KOPT-K1 (cell line): ENCODE data around the gene SLCO1C1.
"Not testable (repeated sequence)": the region's sequence is repeated elsewhere in the genome, so short reads cannot be mapped to it uniquely, and the experiment has no call there.

Source experiments
- H3K27ac ChIP-seq: fragments of 200-600 bp; sonication (generic); 2 replicates; pipeline ENCODE4 v1.5.1; 2016; ENCODE audit warnings: antibody characterized with exemption, mild to moderate bottlenecking, low read depth, low read length; ENCODE audit not compliant: poor library complexity, severe bottlenecking
- H3K36me3 ChIP-seq: fragments of 200-600 bp; sonication (generic); 2 replicates; pipeline ENCODE4 v1.5.1; 2017; ENCODE audit warnings: antibody characterized with exemption, mild to moderate bottlenecking, low read length, moderate library complexity; ENCODE audit not compliant: insufficient read depth
- H3K9me3 ChIP-seq: fragments of 200-600 bp; sonication (generic); 2 replicates; pipeline ENCODE4 v1.5.1; 2017; ENCODE audit warnings: antibody characterized with exemption, low read length, mild to moderate bottlenecking; ENCODE audit not compliant: insufficient read depth, poor library complexity, severe bottlenecking

SLCO1C1 gene

GRCh38 chr12:20740972-20741371, 45.8 kb downstream of the SLCO1C1 start:
- Histone ChIP-seq H3K27ac (no peak overlapping the region), H3K9me3 (no peaks in the 10 kb centered on the region), H3K36me3 (no peaks in the 10 kb centered on the region)

- Histone ChIP-seq H3K27ac (no peak overlapping the region), H3K9me3 (no peaks in the 10 kb centered on the region), H3K36me3 (no peaks in the 10 kb centered on the region)
Measured at GRCh38 chr12:20748198-20748597, 53.1 kb downstream of the SLCO1C1 start.

- Histone ChIP-seq H3K9me3 (no peaks in the 10 kb centered on the region), H3K27ac (no peak overlapping the region), H3K36me3 (no peaks in the 10 kb centered on the region)
Measured at GRCh38 chr12:20751046-20751445, 55.9 kb downstream of the SLCO1C1 start.

- no peaks in the 10 kb centered on the region for H3K36me3 ChIP-seq
- H3K9me3 ChIP-seq = no peaks in the 10 kb centered on the region
- H3K27ac ChIP-seq = no peak overlapping the region
Measured at GRCh38 chr12:20777420-20777819, 82.3 kb downstream of the SLCO1C1 start.

GRCh38 chr12:20778969-20779368, 83.8 kb downstream of the SLCO1C1 start:
- H3K36me3 ChIP-seq = no peaks in the 10 kb centered on the region
- no peaks in the 10 kb centered on the region for H3K9me3 ChIP-seq
- H3K27ac ChIP-seq = no peak overlapping the region

GRCh38 chr12:20779971-20780370, 84.8 kb downstream of the SLCO1C1 start:
- H3K27ac ChIP-seq, H3K36me3 ChIP-seq, H3K9me3 ChIP-seq: not testable (repeated sequence)

- H3K9me3 ChIP-seq, H3K27ac ChIP-seq, H3K36me3 ChIP-seq: not testable (repeated sequence)
Measured at GRCh38 chr12:20783796-20784357, 88.7 kb downstream of the SLCO1C1 start.

GRCh38 chr12:20792971-20793370, 97.8 kb downstream of the SLCO1C1 start:
- no peak overlapping the region for H3K27ac ChIP-seq
- H3K9me3 ChIP-seq = no peaks in the 10 kb centered on the region
- no peaks in the 10 kb centered on the region for H3K36me3 ChIP-seq

- Histone ChIP-seq H3K27ac (no peak overlapping the region), H3K36me3 (no peaks in the 10 kb centered on the region), H3K9me3 (no peaks in the 10 kb centered on the region)
Measured at GRCh38 chr12:20798554-20798953, 103.4 kb downstream of the SLCO1C1 start.

GRCh38 chr12:20800160-20800559, 105.0 kb downstream of the SLCO1C1 start:
- Histone ChIP-seq H3K27ac (no peak overlapping the region), H3K9me3 (no peaks in the 10 kb centered on the region), H3K36me3 (no peaks in the 10 kb centered on the region)

- Histone ChIP-seq H3K9me3 (no peaks in the 10 kb centered on the region), H3K27ac (no peak overlapping the region), H3K36me3 (no peaks in the 10 kb centered on the region)
Measured at GRCh38 chr12:20801035-20801434, 105.9 kb downstream of the SLCO1C1 start.
